DND-41 (cell line): Measurements from ENCODE around the gene GEMIN7.

Source experiments
- CTCF ChIP-seq: IDR thresholded peaks from 2 replicates; pipeline ENCODE4 v1.5.1; 2012; ENCODE audit warnings: borderline replicate concordance, low read length, moderate library complexity, mild to moderate bottlenecking; ENCODE audit not compliant: poor library complexity, severe bottlenecking; ENCODE audit errors: extremely low read depth
- EZH2 ChIP-seq: IDR thresholded peaks from 3 replicates; pipeline ENCODE4 v1.6.1; 2012; ENCODE audit warnings: borderline replicate concordance, low read depth, mild to moderate bottlenecking, moderate library complexity, low read length, inconsistent platforms; ENCODE audit not compliant: severe bottlenecking

- TF ChIP-seq EZH2: no peak
- TF ChIP-seq CTCF: no peak
Observed at GRCh38 chr19:45051929-45052579, 27.0 kb upstream of the GEMIN7 start.
